Erythroblast (primary cell): ENCODE data around the gene PRDM15.

ENCODE experiments used
- GATA1 ChIP-seq: IDR thresholded peaks from 2 replicates; pipeline ENCODE4 v1.6.1; 2011; ENCODE audit warnings: low read depth, mild to moderate bottlenecking, control low read depth, low read length, moderate library complexity
- POLR2A ChIP-seq: IDR thresholded peaks from 2 replicates; pipeline ENCODE4 v1.6.1; 2011; ENCODE audit warnings: mild to moderate bottlenecking, low read length

- TF ChIP-seq POLR2A (no peak), GATA1 (no peak)
These were observed 106.6 kb downstream of the PRDM15 start for GRCh38 chr21:41772351-41773080.
